Measurements from ENCODE around the gene GDF9. TPM values are rescaled to one million over a fixed set of nuclear protein-coding genes. Genes with fewer than 3 reads are reported as not detected.

GDF9 gene
- total RNA-seq, 1 experiment from 2014 or later: 1.3 TPM

- no peak for DNase-seq (ENCODE audit: low spot score)
- in situ Hi-C loops (cut with HindIII; ENCODE audit: low sequenced_read_pairs): no loop called here
Measured at GRCh38 chr5:132840313-132840712, 26.0 kb downstream of the GDF9 start.

- in situ Hi-C loops (cut with HindIII; ENCODE audit: low sequenced_read_pairs): no loop called here
Measured at GRCh38 chr5:132839426-132840301, 26.6 kb downstream of the GDF9 start.

GRCh38 chr5:132838516-132839282 lies 27.6 kb downstream of the GDF9 start:
- in situ Hi-C loops (cut with HindIII; ENCODE audit: low sequenced_read_pairs): no loop called here
- peak; percentile 73 for DNase-seq (ENCODE audit: low spot score)

More at GRCh38 chr5:132839426-132840301, 26.6 kb downstream of the GDF9 start:
- no peak for DNase-seq (ENCODE audit: low spot score)

- in situ Hi-C loops (cut with HindIII; ENCODE audit: low sequenced_read_pairs): no loop called here
Measured at GRCh38 chr5:132837868-132838267, 28.4 kb downstream of the GDF9 start.

GRCh38 chr5:132836852-132837251 lies 29.4 kb downstream of the GDF9 start:
- in situ Hi-C loops (cut with HindIII; ENCODE audit: low sequenced_read_pairs): no loop called here
- DNase-seq (ENCODE audit: low spot score): no peak

More at GRCh38 chr5:132837868-132838267, 28.4 kb downstream of the GDF9 start:
- DNase-seq (ENCODE audit: low spot score): no peak

GRCh38 chr5:132834057-132834456 lies 32.2 kb downstream of the GDF9 start:
- DNase-seq (ENCODE audit: low spot score): no peak
- in situ Hi-C loops (cut with HindIII; ENCODE audit: low sequenced_read_pairs): no loop called here

- DNase-seq (ENCODE audit: low spot score): no peak
- in situ Hi-C loops (cut with HindIII; ENCODE audit: low sequenced_read_pairs): no loop called here
Measured at GRCh38 chr5:132832612-132833011, 33.7 kb downstream of the GDF9 start.

GRCh38 chr5:132831095-132831860 lies 35.0 kb downstream of the GDF9 start:
- in situ Hi-C loops (cut with HindIII; ENCODE audit: low sequenced_read_pairs): no loop called here
- DNase-seq (ENCODE audit: low spot score): no peak

- peak; percentile 64 for DNase-seq (ENCODE audit: low spot score)
- in situ Hi-C loops (cut with HindIII; ENCODE audit: low sequenced_read_pairs): no loop called here
Measured at GRCh38 chr5:132830436-132831094, 35.7 kb downstream of the GDF9 start, which contains the start of gene SHROOM1. SHROOM1 (minus strand) TSS chr5:132830647; CDS start chr5:132826140, 4,507 bp downstream.

GRCh38 chr5:132829742-132830435 lies 36.4 kb downstream of the GDF9 start:
- in situ Hi-C loops (cut with HindIII; ENCODE audit: low sequenced_read_pairs): no loop called here
- DNase-seq (ENCODE audit: low spot score): peak; percentile 70

GRCh38 chr5:132828846-132829494 lies 37.3 kb downstream of the GDF9 start:
- in situ Hi-C loops (cut with HindIII; ENCODE audit: low sequenced_read_pairs): no loop called here

GRCh38 chr5:132827943-132828673 lies 38.2 kb downstream of the GDF9 start:
- in situ Hi-C loops (cut with HindIII; ENCODE audit: low sequenced_read_pairs): no loop called here
- no peak for DNase-seq (ENCODE audit: low spot score)

More at GRCh38 chr5:132828846-132829494, 37.3 kb downstream of the GDF9 start:
- no peak for DNase-seq (ENCODE audit: low spot score)

- in situ Hi-C loops (cut with HindIII; ENCODE audit: low sequenced_read_pairs): no loop called here
- DNase-seq (ENCODE audit: low spot score): no peak
Measured at GRCh38 chr5:132826424-132827082, 39.7 kb downstream of the GDF9 start.

- in situ Hi-C loops (cut with HindIII; ENCODE audit: low sequenced_read_pairs): no loop called here
- no peak for DNase-seq (ENCODE audit: low spot score)
Measured at GRCh38 chr5:132825834-132826391, 40.4 kb downstream of the GDF9 start.

- in situ Hi-C loops (cut with HindIII; ENCODE audit: low sequenced_read_pairs): no loop called here
- no peak for DNase-seq (ENCODE audit: low spot score)
Measured at GRCh38 chr5:132825033-132825833, 41.0 kb downstream of the GDF9 start.

GRCh38 chr5:132824426-132824825 lies 41.8 kb downstream of the GDF9 start:
- in situ Hi-C loops (cut with HindIII; ENCODE audit: low sequenced_read_pairs): no loop called here
- DNase-seq (ENCODE audit: low spot score): no peak
